Esophagus (tissue), 2 donors: ENCODE measurements around the gene GRAP. TPM values are rescaled to one million over a fixed set of nuclear protein-coding genes. Genes with fewer than 3 reads are reported as not detected.

Experiments
- H3K27ac ChIP-seq, 2 donors: one replicate each; pipeline ENCODE4 v1.5.1; 2013; ENCODE audit warnings: low read depth in 2 of 2, mild to moderate bottlenecking in 2 of 2, inconsistent platforms in 1 of 2, low read length in 1 of 2, moderate library complexity in 1 of 2
- H3K27me3 ChIP-seq, 2 donors: one replicate each; pipeline ENCODE4 v1.6.1; 2013; ENCODE audit warnings: low read length in 2 of 2, control low read depth in 1 of 2, mild to moderate bottlenecking in 1 of 2; ENCODE audit not compliant: insufficient read depth in 2 of 2, control insufficient read depth in 1 of 2
- H3K36me3 ChIP-seq, 2 donors: one replicate each; pipeline ENCODE4 v1.6.1; 2013; ENCODE audit warnings: low read length in 1 of 2; ENCODE audit not compliant: control insufficient read depth in 2 of 2, insufficient read depth in 2 of 2
- H3K4me1 ChIP-seq, 2 donors: one replicate each; pipeline ENCODE4 v1.6.1; 2013; ENCODE audit warnings: low read length in 1 of 2; ENCODE audit not compliant: control insufficient read depth in 2 of 2, insufficient read depth in 2 of 2
- H3K4me3 ChIP-seq, 2 donors: one replicate each; pipeline ENCODE4 v1.5.1; 2013; ENCODE audit warnings: low read length in 2 of 2, mild to moderate bottlenecking in 2 of 2, low read depth in 1 of 2, moderate library complexity in 1 of 2
- H3K9me3 ChIP-seq, 2 donors: one replicate each; pipeline ENCODE4 v1.6.1; 2013; ENCODE audit warnings: mild to moderate bottlenecking in 2 of 2, low read depth in 1 of 2, low read length in 1 of 2, moderate library complexity in 1 of 2; ENCODE audit not compliant: control insufficient read depth in 2 of 2, insufficient read depth in 1 of 2
- WGBS, 2 donors: extraction: QIAGEN DNeasy Blood & Tissue Kit; methylation state at CpG; one replicate each; pipeline ENCODE4 v1.1.7; 2013; 5-methylcytosine and 5-hydroxymethylcytosine counted together
- polyA plus RNA-seq, 2 donors: library from polyadenylated mRNA; stranded (reverse); fragments of 200-250 nt; gene quantifications; one replicate each; pipeline ENCODE4 v1.2.3, GENCODE V29; 2013
- donor health status: healthy with polysubstance abuse.
- donor health status: Bipolar disorder and iron deficiency.

The GRAP gene
- polyA plus RNA-seq, 2 donors = 1.2 to 1.3 TPM

DNA sequence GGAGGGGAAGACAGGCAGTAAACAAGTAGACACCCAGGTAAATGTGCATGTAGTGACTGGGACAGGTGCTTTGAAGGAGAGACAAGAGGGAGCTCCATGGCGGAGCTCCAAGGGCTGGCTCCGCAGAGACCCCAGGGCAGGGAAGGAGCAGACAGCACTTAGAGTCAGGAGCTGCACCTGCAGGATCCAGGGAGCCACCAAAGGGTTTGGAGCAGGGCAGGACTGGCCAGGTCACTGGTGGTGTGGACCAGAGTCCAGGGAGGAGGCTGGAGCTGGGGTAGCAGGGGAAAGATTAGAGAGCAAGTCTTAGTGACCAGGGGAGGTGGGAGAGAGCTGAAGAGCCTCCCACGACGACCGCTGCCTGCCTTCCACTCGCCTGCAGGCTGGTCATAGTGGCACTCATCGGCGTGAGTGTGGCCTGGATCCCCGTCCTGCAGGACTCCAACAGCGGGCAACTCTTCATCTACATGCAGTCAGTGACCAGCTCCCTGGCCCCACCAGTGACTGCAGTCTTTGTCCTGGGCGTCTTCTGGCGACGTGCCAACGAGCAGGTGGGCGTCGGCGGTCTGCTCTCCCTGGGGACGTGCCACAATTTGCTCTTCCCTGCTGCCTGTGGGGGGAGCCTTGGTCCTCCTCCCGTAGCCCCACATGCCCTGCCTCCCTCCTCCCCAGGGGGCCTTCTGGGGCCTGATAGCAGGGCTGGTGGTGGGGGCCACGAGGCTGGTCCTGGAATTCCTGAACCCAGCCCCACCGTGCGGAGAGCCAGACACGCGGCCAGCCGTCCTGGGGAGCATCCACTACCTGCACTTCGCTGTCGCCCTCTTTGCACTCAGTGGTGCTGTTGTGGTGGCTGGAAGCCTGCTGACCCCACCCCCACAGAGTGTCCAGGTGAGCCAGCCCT is 27.5 kb downstream of the GRAP start:
- no peak overlapping the region for H3K4me3 ChIP-seq
- 63 to 65% methylated on average over 27 of the region's 27 CpGs for WGBS, 2 donors
- H3K36me3 ChIP-seq = no peaks in the 10 kb centered on the region

DNA sequence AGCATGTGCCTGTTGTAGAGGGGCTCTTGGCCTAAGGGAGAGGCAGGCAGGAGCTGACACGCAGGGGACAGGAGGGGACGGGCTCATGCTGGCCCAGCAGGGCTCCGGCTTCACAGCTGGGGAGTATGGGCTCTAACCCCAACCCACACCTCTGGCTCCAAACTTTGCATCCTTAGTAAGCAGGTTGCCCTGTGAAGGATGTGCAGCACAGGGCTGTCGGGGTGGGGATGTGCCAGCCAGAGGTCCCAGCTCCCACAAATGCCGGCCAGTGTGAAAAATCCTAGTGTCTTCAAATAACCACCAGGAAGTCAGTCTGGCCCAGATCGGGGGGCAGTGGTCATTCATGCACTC is 28.2 kb downstream of the GRAP start:
- Histone ChIP-seq H3K4me3 (no peak overlapping the region), H3K36me3 (no peaks in the 10 kb centered on the region), H3K9me3 (no peaks in the 10 kb centered on the region), H3K4me1 (peaks cover 0 to 29% of the 10 kb centered on the region in 2 donors), H3K27me3 (no peaks in the 10 kb centered on the region), H3K27ac (no peak overlapping the region)
- WGBS, 2 donors = 75 to 79% methylated on average over 6 of the region's 6 CpGs

More for the DNA sequence above, 27.5 kb downstream of the GRAP start:
- Histone ChIP-seq H3K9me3 (no peaks in the 10 kb centered on the region), H3K27ac (no peak overlapping the region), H3K27me3 (no peaks in the 10 kb centered on the region), H3K4me1 (peaks cover 0 to 25% of the 10 kb centered on the region in 2 donors)

DNA sequence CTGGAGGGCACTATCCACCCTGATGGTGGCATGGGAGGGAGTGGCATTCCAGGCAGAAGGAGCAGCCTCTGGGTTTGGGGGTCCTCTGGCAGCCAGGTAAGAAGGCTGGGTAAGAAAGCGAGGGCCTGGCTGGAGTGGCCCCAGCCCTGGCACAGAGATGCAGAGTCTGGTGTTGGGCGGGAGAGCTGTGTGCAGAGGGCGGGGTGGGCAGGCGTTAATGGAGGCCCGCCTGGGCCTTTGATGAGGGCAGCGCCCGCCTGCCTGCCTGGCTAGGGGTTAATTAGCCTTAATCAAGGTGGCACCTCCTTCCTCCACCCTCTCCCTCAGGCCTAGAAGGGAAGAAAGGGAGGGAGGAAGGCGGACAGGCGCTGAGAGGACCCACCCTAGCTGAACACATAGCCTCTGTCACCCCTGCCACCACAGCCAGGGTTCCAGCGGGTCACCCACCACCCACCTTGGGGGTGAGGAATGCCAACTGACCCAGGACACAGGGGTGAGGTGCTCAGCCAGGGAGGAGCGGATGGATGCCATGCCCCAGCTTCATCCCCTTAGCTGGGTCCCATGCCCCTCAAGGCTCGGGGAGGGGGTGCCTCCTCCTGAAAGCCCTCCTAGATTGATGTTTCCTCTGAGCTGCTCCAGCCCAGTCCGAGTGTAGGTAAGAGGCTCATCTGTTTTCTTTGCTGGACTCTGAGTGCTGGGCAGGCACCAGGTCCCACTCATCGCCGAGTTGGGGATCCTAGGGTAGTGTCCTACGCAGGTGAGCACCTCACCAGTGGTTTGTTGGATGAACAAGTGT is 28.8 kb downstream of the GRAP start:
- WGBS, 2 donors = 66 to 79% methylated on average over 16 of the region's 16 CpGs
- H3K4me3 ChIP-seq = no peak overlapping the region
- H3K4me1 ChIP-seq = peaks cover 0 to 31% of the 10 kb centered on the region in 2 donors
- no peaks in the 10 kb centered on the region for H3K9me3 ChIP-seq
- H3K27ac ChIP-seq = no peak overlapping the region
- H3K27me3 ChIP-seq = no peaks in the 10 kb centered on the region
- H3K36me3 ChIP-seq = no peaks in the 10 kb centered on the region

DNA sequence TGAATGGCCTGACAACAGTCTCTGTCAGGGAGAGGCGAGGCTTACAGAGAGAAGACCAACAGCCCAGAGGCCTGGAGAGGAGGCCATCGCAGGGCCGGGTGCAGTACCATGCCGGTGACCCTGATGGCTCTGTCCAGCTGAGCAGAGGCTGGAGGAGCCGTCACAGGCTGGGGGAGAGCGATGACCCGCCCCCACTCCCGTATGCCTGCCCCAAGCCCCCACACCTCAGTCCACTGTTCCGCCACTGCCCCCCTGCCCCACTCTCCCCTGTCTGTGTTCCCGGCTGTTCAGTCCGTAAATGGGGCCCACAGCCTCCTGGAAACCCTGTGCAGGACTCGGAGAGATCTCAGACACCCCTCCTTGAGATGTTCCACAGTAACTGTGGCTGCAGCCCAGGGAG is 29.4 kb downstream of the GRAP start:
- H3K4me3 ChIP-seq = no peak overlapping the region
- H3K27me3 ChIP-seq = no peaks in the 10 kb centered on the region
- H3K36me3 ChIP-seq = no peaks in the 10 kb centered on the region
- no peaks in the 10 kb centered on the region for H3K9me3 ChIP-seq
- 78 to 83% methylated on average over 12 of the region's 12 CpGs for WGBS, 2 donors
- peaks cover 0 to 31% of the 10 kb centered on the region in 2 donors for H3K4me1 ChIP-seq
- H3K27ac ChIP-seq = no peak overlapping the region

DNA sequence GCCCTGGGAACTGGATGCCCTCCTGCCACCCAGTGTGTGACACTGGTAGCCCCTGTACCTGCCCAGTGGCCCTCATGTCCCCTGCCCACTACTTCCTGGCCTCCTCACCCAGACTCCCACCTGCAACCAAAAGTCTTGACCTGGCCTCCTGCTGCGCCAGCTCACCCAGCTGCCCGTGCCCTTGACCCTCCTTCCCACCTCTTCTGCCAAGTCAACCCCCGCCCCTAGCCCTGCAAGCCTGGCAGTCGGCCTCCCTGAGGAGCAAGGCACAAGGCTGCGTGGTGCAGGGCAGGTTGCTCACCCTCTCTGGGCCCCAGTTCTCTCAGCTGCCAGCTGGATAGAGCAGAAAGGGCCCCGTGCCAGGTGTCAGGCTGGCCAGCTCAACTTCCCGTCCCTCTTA is 29.9 kb downstream of the GRAP start:
- Histone ChIP-seq H3K4me3 (no peak overlapping the region), H3K4me1 (peaks cover 0 to 31% of the 10 kb centered on the region in 2 donors), H3K27me3 (no peaks in the 10 kb centered on the region), H3K9me3 (no peaks in the 10 kb centered on the region), H3K27ac (peak overlapping the region in 1 of 2 donors; percentile 73), H3K36me3 (no peaks in the 10 kb centered on the region)
- WGBS, 2 donors = 58 to 68% methylated on average over 7 of the region's 7 CpGs

DNA sequence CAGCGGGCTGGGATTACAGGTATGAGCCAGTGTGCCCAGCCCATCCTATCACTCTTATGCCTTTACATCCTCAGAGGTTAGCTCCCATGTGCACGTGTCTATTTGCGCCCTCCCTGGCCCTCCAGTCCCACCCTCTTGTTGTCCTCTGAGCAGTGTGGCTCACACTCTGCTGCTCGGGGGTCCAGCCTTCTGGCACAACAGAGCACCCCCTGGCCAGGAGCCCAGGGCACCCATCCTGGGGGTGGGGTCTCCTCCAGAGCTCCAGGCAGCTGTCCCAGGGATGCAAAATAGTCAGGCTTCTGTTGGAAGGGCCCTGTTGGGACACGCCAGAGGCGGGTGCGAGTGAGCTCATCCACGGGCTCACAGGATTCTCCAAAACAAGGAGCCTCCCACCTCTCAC is 30.5 kb downstream of the GRAP start:
- Histone ChIP-seq H3K4me3 (no peak overlapping the region), H3K36me3 (no peaks in the 10 kb centered on the region), H3K9me3 (no peaks in the 10 kb centered on the region), H3K4me1 (peaks cover 0 to 37% of the 10 kb centered on the region in 2 donors), H3K27ac (peak overlapping the region; percentile 23 to 73), H3K27me3 (no peaks in the 10 kb centered on the region)
- 60 to 64% methylated on average over 8 of the region's 8 CpGs for WGBS, 2 donors

DNA sequence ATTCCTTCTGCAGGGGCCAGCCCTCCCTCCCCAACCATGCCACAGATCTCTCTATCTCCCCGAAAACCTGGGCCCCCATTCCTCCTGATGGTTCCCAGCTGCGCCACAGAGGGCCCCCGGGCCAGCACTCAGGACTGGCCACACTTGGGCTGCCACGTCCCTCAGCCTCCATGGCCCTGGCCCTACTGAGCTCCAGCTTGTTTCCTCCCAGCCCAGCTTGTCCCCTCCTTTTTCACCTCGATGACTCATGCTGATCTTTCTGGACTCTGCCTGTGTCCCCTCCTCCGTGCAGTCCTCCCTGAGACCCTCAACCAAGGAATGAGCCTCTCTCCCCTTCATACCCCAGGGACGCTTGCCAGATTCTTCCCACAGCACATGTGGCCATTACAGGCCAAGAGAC is 31.3 kb downstream of the GRAP start:
- H3K27ac ChIP-seq = peak overlapping the region; percentile 84 to 96
- peaks cover 0 to 41% of the 10 kb centered on the region in 2 donors for H3K4me1 ChIP-seq
- no peaks in the 10 kb centered on the region for H3K9me3 ChIP-seq
- WGBS, 2 donors = 79 to 86% methylated on average over 7 of the region's 7 CpGs
- no peaks in the 10 kb centered on the region for H3K27me3 ChIP-seq
- H3K36me3 ChIP-seq = no peaks in the 10 kb centered on the region
- no peak overlapping the region for H3K4me3 ChIP-seq

DNA sequence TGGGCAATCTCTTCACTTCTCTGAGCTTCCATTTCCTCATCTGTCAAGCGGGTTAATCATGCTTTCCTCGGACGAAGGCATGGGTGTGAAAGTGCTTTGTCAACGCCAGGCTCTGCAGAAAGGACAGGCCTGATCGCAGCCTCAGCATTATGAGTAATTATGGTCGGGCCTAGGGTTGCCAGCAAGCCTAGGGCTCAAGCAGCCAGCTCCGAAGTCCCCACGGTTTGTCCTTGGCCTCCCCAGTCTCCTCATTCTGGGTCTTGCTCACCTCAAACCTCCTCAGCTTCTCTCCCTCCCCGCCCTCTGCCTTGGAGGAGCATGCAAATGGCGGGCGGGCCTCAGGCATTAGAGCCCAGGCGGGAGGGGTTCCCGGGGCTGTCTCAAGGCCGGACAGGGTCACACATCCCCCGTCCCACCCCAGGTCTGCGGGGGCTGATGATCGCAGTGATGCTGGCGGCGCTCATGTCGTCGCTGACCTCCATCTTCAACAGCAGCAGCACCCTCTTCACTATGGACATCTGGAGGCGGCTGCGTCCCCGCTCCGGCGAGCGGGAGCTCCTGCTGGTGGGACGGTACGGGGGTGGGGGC is 32.0 kb downstream of the GRAP start:
- no peaks in the 10 kb centered on the region for H3K27me3 ChIP-seq
- 75 to 78% methylated on average over 29 of the region's 29 CpGs for WGBS, 2 donors

DNA sequence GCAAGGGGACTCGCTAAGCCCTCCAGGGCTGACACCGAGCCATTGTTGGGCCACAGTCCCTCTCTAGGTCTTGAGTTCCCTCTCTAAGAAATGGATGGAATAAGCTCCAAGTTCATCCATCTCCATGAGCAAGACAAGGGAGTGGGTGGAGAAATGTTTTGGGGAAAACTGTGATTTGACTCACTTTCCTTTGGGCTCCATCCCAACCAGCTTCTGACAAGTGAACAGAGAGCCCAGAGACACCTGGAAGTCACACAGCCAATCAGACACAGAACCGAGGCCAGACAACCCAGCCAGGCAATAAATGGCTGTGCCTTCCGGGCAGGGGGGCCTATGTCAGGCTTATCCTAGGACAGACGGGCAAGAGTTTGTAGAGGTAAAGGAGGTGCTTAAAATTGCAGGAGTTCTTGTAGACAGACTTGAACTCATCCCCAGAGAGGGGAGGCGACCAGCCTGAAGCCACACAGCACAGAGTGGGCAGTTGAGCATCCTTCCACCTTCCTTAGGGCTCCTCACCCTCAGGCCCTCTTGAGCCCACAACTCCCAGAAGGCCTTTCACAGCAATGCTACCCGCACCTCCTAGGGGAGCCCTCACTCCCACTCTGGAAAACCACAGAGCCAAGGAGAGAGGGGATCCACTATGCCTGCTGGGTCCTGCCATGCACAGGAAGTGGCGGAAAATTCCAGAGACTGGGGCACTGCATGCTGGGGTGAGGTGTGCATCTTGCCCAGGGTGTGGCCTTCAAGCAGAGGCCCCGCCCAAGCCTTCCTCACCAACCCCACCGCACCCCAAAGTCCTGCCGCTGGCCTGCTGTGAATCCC is 32.7 kb downstream of the GRAP start:
- Histone ChIP-seq H3K27me3 (no peaks in the 10 kb centered on the region), H3K36me3 (no peaks in the 10 kb centered on the region), H3K4me3 (no peak overlapping the region), H3K9me3 (no peaks in the 10 kb centered on the region), H3K4me1 (peaks cover 0 to 41% of the 10 kb centered on the region in 2 donors), H3K27ac (peak overlapping the region; percentile 85 to 87)
- WGBS, 2 donors = 75 to 88% methylated on average over 11 of the region's 11 CpGs

More for the DNA sequence above, 32.0 kb downstream of the GRAP start:
- H3K27ac ChIP-seq = peak overlapping the region; percentile 84 to 96
- H3K36me3 ChIP-seq = no peaks in the 10 kb centered on the region
- no peak overlapping the region for H3K4me3 ChIP-seq
- peaks cover 0 to 41% of the 10 kb centered on the region in 2 donors for H3K4me1 ChIP-seq
- H3K9me3 ChIP-seq = no peaks in the 10 kb centered on the region
